ENCODE data around the gene LMF1.

The LMF1 gene

GRCh38 chr16:851209-851810 lies 119.5 kb downstream of the LMF1 start:
- Histone ChIP-seq H3K4me3 (IDR thresholded peaks at IDR 0.05; ENCODE audit: insufficient read depth, low read depth, low read length) (no peak overlapping the region), H3K4me1 (ENCODE audit: low read depth, poor library complexity, severe bottlenecking) (no peaks in the 10 kb centered on the region), H2AFZ (ENCODE audit: low read depth) (no peak overlapping the region), H3K9ac (no peak overlapping the region), H3K27ac (no peak overlapping the region), H3K79me2 (ENCODE audit: insufficient read depth, low read depth) (no peaks in the 10 kb centered on the region), H3K36me3 (ENCODE audit: insufficient read depth) (no peaks in the 10 kb centered on the region), H4K20me1 (ENCODE audit: insufficient read depth) (no peaks in the 10 kb centered on the region), H3K4me2 (no peak overlapping the region), H3K27me3 (ENCODE audit: insufficient read depth, low read depth) (peaks cover 43% of the 10 kb centered on the region)
- TF ChIP-seq CTCF (conservative IDR thresholded peaks at IDR 0.05; ENCODE audit: low read depth, low read length), result no peak

- no peaks in the 10 kb centered on the region for H4K20me1 ChIP-seq (ENCODE audit: insufficient read depth)
- H3K79me2 ChIP-seq (ENCODE audit: insufficient read depth, low read depth), result no peaks in the 10 kb centered on the region
- no peak overlapping the region for H3K27ac ChIP-seq
- H3K27me3 ChIP-seq (ENCODE audit: insufficient read depth, low read depth), result peaks cover 49% of the 10 kb centered on the region
- no peak for TF ChIP-seq CTCF (conservative IDR thresholded peaks at IDR 0.05; ENCODE audit: low read depth, low read length)
- H3K36me3 ChIP-seq (ENCODE audit: insufficient read depth), result no peaks in the 10 kb centered on the region
- no peak overlapping the region for H3K4me3 ChIP-seq (IDR thresholded peaks at IDR 0.05; ENCODE audit: insufficient read depth, low read depth, low read length)
- no peak overlapping the region for H3K9ac ChIP-seq
- H2AFZ ChIP-seq (ENCODE audit: low read depth), result no peak overlapping the region
- H3K4me2 ChIP-seq, result no peak overlapping the region
- no peaks in the 10 kb centered on the region for H3K4me1 ChIP-seq (ENCODE audit: low read depth, poor library complexity, severe bottlenecking)
Measured at GRCh38 chr16:850668-851067, 120.1 kb downstream of the LMF1 start.

GRCh38 chr16:848510-849253 lies 122.1 kb downstream of the LMF1 start:
- no peak overlapping the region for H3K9ac ChIP-seq
- H3K27me3 ChIP-seq (ENCODE audit: insufficient read depth, low read depth), result peaks cover 65% of the 10 kb centered on the region
- H3K27ac ChIP-seq, result no peak overlapping the region
- H3K4me3 ChIP-seq (IDR thresholded peaks at IDR 0.05; ENCODE audit: insufficient read depth, low read depth, low read length), result no peak overlapping the region
- no peaks in the 10 kb centered on the region for H3K79me2 ChIP-seq (ENCODE audit: insufficient read depth, low read depth)
- TF ChIP-seq CTCF (conservative IDR thresholded peaks at IDR 0.05; ENCODE audit: low read depth, low read length), result no peak
- no peaks in the 10 kb centered on the region for H3K36me3 ChIP-seq (ENCODE audit: insufficient read depth)
- no peaks in the 10 kb centered on the region for H3K4me1 ChIP-seq (ENCODE audit: low read depth, poor library complexity, severe bottlenecking)
- H4K20me1 ChIP-seq (ENCODE audit: insufficient read depth), result no peaks in the 10 kb centered on the region
- H2AFZ ChIP-seq (ENCODE audit: low read depth), result no peak overlapping the region
- no peak overlapping the region for H3K4me2 ChIP-seq

- no peak overlapping the region for H3K9ac ChIP-seq
- no peaks in the 10 kb centered on the region for H4K20me1 ChIP-seq (ENCODE audit: insufficient read depth)
- no peak for TF ChIP-seq CTCF (conservative IDR thresholded peaks at IDR 0.05; ENCODE audit: low read depth, low read length)
- H3K4me3 ChIP-seq (IDR thresholded peaks at IDR 0.05; ENCODE audit: insufficient read depth, low read depth, low read length), result no peak overlapping the region
- H3K79me2 ChIP-seq (ENCODE audit: insufficient read depth, low read depth), result no peaks in the 10 kb centered on the region
- no peaks in the 10 kb centered on the region for H3K36me3 ChIP-seq (ENCODE audit: insufficient read depth)
- peaks cover 68% of the 10 kb centered on the region for H3K27me3 ChIP-seq (ENCODE audit: insufficient read depth, low read depth)
- no peak overlapping the region for H3K4me2 ChIP-seq
- H3K4me1 ChIP-seq (ENCODE audit: low read depth, poor library complexity, severe bottlenecking), result no peaks in the 10 kb centered on the region
- no peak overlapping the region for H2AFZ ChIP-seq (ENCODE audit: low read depth)
- H3K27ac ChIP-seq, result no peak overlapping the region
Measured at GRCh38 chr16:847681-848445, 122.9 kb downstream of the LMF1 start.
